ENCODE data around the gene COL2A1.

GRCh38 chr12:48021485-48022179, 17.4 kb upstream of the COL2A1 start:
- TF ChIP-seq ZEB2 (tag by site-specific recombination; IDR thresholded peaks at IDR 0.05): peak; percentile 84
- TF ChIP-seq ZNF362 (tag by site-specific recombination; IDR thresholded peaks at IDR 0.05): peak; percentile 77
- TF ChIP-seq ZNF560 (tag by site-specific recombination; IDR thresholded peaks at IDR 0.05; ENCODE audit: borderline replicate concordance): no peak
- no peak for TF ChIP-seq ZNF621 (tag by site-specific recombination; IDR thresholded peaks at IDR 0.05)

Measured in HEK293 (cell line).